GM15510 (cell line): ENCODE data around the gene RPRD1A.

Source experiments
- POLR2A ChIP-seq: IDR thresholded peaks from 3 replicates; pipeline ENCODE4 v1.6.1; 2011; ENCODE audit warnings: borderline replicate concordance; ENCODE audit not compliant: insufficient read length; ENCODE audit errors: extremely low read depth

Gene RPRD1A

DNA sequence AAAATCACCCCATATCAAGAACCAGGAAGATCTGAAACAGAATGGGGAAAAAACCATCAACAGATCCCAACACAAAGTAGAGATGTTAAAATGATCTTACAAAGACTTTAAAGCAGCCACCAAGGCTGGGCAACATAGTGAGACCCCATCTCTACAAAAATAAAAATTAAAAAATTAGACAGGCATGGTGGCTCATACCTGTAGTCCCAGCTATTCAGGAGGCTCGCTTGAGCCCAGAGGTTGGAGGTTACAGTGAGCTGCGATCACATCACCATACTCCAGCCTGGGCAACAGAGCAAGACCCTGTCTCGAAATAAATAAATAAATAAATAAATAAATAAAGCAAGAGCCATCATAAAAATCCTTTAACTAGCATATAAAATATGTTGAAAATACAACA is 20.5 kb downstream of the RPRD1A start:
- no peak for TF ChIP-seq POLR2A

GRCh38 chr18:36045241-36045991 is 21.9 kb downstream of the RPRD1A start:
- no peak for TF ChIP-seq POLR2A

DNA sequence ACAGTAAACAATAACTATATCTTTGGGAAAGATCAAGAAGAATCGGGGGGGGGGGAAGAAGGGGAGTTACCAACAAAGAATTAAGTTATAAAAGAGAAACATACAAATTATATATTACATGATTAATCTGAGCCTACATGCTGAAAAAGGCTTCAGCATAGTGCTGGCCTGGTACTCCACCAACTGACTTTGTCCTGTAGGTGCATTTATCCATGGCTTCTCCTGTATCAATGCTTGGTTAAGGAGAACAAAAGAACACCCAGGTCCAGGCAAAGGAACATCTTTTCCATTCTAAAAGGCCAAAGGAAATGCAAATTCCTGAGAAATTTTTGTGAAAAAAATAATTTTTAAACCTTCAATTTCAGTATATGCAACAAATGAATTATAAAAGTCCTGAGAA is 24.2 kb downstream of the RPRD1A start:
- TF ChIP-seq POLR2A = no peak

GRCh38 chr18:36041146-36041545 is 26.2 kb downstream of the RPRD1A start:
- TF ChIP-seq POLR2A = no peak

DNA sequence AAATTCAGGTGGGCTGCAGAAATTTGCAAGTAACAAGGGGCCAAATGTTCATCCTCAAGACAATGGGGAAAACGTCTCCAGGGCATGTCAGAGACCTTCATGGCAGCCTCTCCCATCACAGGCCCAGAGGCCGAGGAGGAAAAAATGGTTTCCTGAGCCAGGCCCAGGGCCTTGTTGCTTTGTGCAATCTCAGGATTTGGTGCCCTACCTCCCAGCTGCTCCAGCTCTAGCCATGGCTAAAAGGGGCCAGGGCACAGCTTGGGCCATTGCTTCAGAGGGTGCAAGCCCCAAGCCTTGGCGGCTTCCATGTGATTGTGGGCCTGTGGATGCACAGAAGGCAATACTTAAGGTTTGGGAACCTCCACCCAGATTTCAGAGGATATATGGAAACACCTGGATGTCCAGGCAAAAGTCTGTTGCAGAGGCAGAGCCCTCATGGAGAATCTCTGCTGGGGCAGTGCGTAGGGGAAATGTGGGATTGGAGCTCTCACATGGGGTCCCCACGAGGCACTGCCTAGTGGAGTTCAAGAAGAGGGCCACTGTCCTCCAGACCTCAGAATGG is 29.2 kb downstream of the RPRD1A start:
- TF ChIP-seq POLR2A = no peak

DNA sequence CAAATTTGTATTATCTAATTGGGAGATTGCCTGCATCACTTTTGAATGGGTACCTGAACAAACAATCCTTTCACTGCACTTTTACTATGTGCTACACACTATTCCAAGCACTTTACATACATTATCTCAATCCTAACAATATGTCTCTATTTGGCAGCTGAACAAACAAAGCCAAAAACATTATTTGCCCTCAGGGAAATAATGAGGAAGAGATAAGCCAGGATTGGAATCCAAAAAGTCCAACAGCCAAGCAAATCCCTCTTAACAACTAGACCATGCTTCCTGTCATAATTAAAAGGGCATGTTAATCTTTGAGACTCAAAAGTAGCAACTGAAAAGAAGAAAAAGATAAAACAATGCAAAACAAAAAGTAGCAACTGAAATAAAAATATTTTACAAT is 32.1 kb downstream of the RPRD1A start:
- TF ChIP-seq POLR2A = no peak

DNA sequence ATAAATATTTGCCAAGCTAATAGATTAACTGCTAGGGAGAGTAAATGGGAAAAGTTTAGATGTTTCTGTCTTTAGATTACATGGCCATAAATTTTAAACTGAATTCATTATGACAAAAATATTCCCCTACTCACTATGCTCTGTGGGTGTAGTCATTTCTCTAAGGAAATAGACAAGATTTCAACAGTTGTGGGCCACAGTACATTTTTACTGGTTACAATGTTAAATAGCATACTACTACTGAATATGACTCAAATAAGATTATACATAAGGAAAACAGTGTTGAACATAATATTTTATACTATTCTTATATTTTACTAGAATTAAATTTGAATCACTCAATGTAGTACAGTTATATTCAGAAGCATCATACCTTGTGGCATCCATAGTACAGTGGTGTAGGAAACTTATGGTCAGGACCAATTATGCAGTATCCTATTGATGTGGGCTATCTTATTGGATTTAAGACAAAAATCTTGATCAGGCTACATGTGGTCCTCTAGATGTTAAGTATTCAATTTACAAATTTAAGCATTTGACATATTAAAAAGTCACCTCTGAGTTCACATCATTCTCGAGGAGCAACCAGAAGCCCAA is 33.0 kb downstream of the RPRD1A start:
- TF ChIP-seq POLR2A = no peak

- no peak for TF ChIP-seq POLR2A
Measured at GRCh38 chr18:36031903-36032302, 35.5 kb downstream of the RPRD1A start.

- TF ChIP-seq POLR2A = no peak
Measured at GRCh38 chr18:36031407-36031806, 36.0 kb downstream of the RPRD1A start.

DNA sequence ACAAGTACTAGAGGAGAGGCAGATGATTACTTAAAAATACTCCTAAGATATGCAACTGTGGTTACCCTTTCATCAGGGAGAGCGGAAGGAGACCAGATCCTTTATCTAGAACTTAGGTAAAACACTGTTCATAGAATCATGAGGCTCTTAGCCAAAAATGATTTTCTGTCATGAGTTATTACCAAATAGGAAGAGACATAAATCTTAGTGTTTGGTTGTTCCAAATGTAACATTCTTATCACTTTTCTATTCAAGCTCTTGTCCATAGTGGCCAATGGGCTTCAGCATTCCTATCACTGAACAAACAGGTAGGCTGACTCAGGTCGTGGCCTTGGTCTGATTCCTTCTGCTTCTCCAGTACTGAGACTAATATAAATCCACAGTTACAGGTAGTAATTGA is 38.5 kb downstream of the RPRD1A start:
- TF ChIP-seq POLR2A = no peak

DNA sequence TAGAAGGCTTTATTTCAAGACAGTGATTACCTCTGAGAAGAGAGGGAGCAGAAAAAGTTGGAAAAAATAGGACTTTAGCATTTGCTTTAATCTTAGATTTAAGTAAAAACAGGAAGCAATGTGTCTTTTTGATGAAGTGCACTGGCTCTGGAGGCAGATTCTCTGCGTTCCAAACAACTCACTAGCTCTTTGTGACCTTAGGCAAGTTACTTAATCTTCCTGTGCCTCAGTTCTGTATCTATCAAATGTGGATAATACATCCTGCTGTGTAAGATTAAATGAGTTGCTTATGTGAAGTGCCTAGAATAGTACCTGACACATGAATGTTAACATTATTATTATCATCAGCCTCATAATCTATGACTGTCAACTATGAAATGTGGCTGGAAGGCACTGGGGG is 42.3 kb downstream of the RPRD1A start:
- TF ChIP-seq POLR2A = no peak

GRCh38 chr18:36023336-36023735 is 44.0 kb downstream of the RPRD1A start:
- TF ChIP-seq POLR2A = no peak

GRCh38 chr18:36020174-36020711 is 47.1 kb downstream of the RPRD1A start:
- no peak for TF ChIP-seq POLR2A

GRCh38 chr18:36017232-36017631 is 50.1 kb downstream of the RPRD1A start:
- TF ChIP-seq POLR2A = no peak

DNA sequence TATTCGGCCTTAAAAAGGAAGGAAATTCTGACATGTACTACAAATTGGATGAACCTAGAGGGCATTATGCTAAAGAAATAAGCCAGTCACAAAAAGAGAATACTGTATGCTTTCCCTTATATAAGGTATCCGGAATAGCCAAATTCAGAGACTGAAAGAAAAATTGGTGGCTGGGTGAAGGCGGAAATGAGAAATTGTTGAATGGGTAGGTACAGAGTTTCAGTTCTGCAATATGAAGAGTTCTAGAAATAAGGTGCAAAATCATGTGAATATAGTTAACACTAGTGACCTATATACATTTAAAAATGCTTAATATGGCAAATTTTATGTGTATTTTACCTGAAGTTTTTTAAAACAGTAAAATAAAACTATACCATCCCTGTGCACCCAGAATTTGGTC is 51.7 kb downstream of the RPRD1A start:
- no peak for TF ChIP-seq POLR2A

DNA sequence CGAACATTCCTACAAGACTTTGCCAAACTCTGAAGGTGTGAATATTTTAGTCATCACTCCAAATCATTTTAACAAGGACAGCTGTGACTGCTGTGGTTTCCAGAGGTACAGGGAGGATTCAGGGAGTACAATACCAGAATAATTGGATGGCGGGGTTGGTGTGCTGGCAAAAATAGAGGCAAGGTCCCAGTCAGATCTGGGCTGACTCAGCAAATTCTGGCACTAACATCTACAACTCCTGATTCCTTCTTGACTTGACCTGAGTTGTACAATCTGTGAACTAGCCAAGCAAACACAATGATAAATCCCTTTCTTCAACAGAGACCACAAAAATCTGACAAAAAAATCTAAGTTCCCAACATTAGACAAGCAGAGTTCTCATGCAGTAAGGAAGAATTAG is 54.5 kb downstream of the RPRD1A start:
- no peak for TF ChIP-seq POLR2A
